H9 (cell line): Measurements from ENCODE around the gene APPBP2. TPM values are rescaled to one million over a fixed set of nuclear protein-coding genes. Genes with fewer than 3 reads are reported as not detected.

Source experiments
- DNase-seq: peaks from one replicate; pipeline ENCODE4 v3.0.0-alpha.2; 2017
- H2AFZ ChIP-seq: one replicate; pipeline ENCODE4 v1.6.1; 2013; ENCODE audit warnings: mild to moderate bottlenecking, low read length, control low read depth, moderate library complexity
- H2AK5ac ChIP-seq: 2 replicates; pipeline ENCODE4 v1.6.1; 2013; ENCODE audit warnings: low read length, control low read depth, mixed read lengths; ENCODE audit not compliant: insufficient read length
- H2BK120ac ChIP-seq: one replicate; pipeline ENCODE4 v1.6.1; 2013; ENCODE audit warnings: low read depth, mild to moderate bottlenecking, low read length, control low read depth, inconsistent platforms; ENCODE audit not compliant: poor library complexity, severe bottlenecking
- H2BK12ac ChIP-seq: 2 replicates; pipeline ENCODE4 v1.6.1; 2013; ENCODE audit warnings: low read length, control low read depth, mixed read lengths, low read depth; ENCODE audit not compliant: insufficient read length
- H2BK15ac ChIP-seq: 2 replicates; pipeline ENCODE4 v1.6.1; 2013; ENCODE audit warnings: low read depth, low read length, control low read depth
- H2BK20ac ChIP-seq: one replicate; pipeline ENCODE4 v1.6.1; 2013; ENCODE audit warnings: low read depth, mild to moderate bottlenecking, low read length, control low read depth, inconsistent platforms; ENCODE audit not compliant: poor library complexity, severe bottlenecking
- H2BK5ac ChIP-seq: 2 replicates; pipeline ENCODE4 v1.6.1; 2013; ENCODE audit warnings: low read length, control low read depth, mixed read lengths; ENCODE audit not compliant: insufficient read length
- H3K14ac ChIP-seq: 2 replicates; pipeline ENCODE4 v1.6.1; 2013; ENCODE audit warnings: low read length, control low read depth; ENCODE audit not compliant: insufficient read depth
- H3K18ac ChIP-seq: 2 replicates; pipeline ENCODE4 v1.6.1; 2013; ENCODE audit warnings: low read depth, mild to moderate bottlenecking, mixed read lengths, low read length, control low read depth; ENCODE audit not compliant: insufficient read length
- H3K23ac ChIP-seq: 2 replicates; pipeline ENCODE4 v1.6.1; 2013; ENCODE audit warnings: low read length, control low read depth, mixed read lengths, low read depth; ENCODE audit not compliant: insufficient read length
- H3K23me2 ChIP-seq: 2 replicates; pipeline ENCODE4 v1.6.1; 2013; ENCODE audit warnings: low read depth, mild to moderate bottlenecking, mixed read lengths, low read length, control low read depth; ENCODE audit not compliant: insufficient read length, poor library complexity, severe bottlenecking
- H3K27ac ChIP-seq: 2 replicates; pipeline ENCODE4 v1.5.1; 2013; ENCODE audit warnings: low read length, control low read depth, mixed read lengths, low read depth; ENCODE audit not compliant: insufficient read length
- H3K27me3 ChIP-seq: 2 replicates; pipeline ENCODE4 v1.6.1; 2013; ENCODE audit warnings: low read length, control low read depth, inconsistent platforms; ENCODE audit not compliant: insufficient read depth
- H3K4ac ChIP-seq: 2 replicates; pipeline ENCODE4 v1.6.1; 2013; ENCODE audit warnings: low read depth, mild to moderate bottlenecking, control low read depth, inconsistent platforms, low read length, moderate library complexity
- H3K4me1 ChIP-seq: 2 replicates; pipeline ENCODE4 v1.6.1; 2013; ENCODE audit warnings: low read length, control low read depth, inconsistent platforms; ENCODE audit not compliant: insufficient read depth
- H3K4me2 ChIP-seq: 2 replicates; pipeline ENCODE4 v1.6.1; 2013; ENCODE audit warnings: low read length, control low read depth, mixed read lengths; ENCODE audit not compliant: insufficient read length, insufficient read depth
- H3K56ac ChIP-seq: 2 replicates; pipeline ENCODE4 v1.6.1; 2013; ENCODE audit warnings: low read depth, mild to moderate bottlenecking, mixed read lengths, low read length, control low read depth; ENCODE audit not compliant: insufficient read length
- H3K79me1 ChIP-seq: 2 replicates; pipeline ENCODE4 v1.6.1; 2013; ENCODE audit warnings: low read depth, mild to moderate bottlenecking, moderate library complexity, low read length, control low read depth, inconsistent platforms; ENCODE audit not compliant: insufficient read depth, poor library complexity, severe bottlenecking
- H3K79me2 ChIP-seq: 2 replicates; pipeline ENCODE4 v1.6.1; 2013; ENCODE audit warnings: low read length, control low read depth, inconsistent platforms; ENCODE audit not compliant: insufficient read depth
- H3K9ac ChIP-seq: 2 replicates; pipeline ENCODE4 v1.6.1; 2013; ENCODE audit warnings: low read length, control low read depth, mixed read lengths; ENCODE audit not compliant: insufficient read length; ENCODE audit errors: extremely low read depth
- H3K9me3 ChIP-seq: one replicate; pipeline ENCODE4 v1.6.1; 2013; ENCODE audit warnings: low read depth, low read length, inconsistent platforms; ENCODE audit not compliant: control insufficient read depth
- H3T11ph ChIP-seq: one replicate; pipeline ENCODE4 v1.6.1; 2013; ENCODE audit warnings: mild to moderate bottlenecking, low read length, control low read depth, inconsistent platforms
- H4K20me1 ChIP-seq: one replicate; pipeline ENCODE4 v1.6.1; 2013; ENCODE audit not compliant: control insufficient read depth, insufficient read length, insufficient read depth
- H4K5ac ChIP-seq: 2 replicates; pipeline ENCODE4 v1.6.1; 2013; ENCODE audit warnings: low read depth, mild to moderate bottlenecking, mixed read lengths, low read length, control low read depth; ENCODE audit not compliant: insufficient read length
- H4K8ac ChIP-seq: replicated peaks from 2 replicates; pipeline ENCODE4 v1.6.1; 2013; ENCODE audit warnings: low read length, control low read depth, mixed read lengths, low read depth; ENCODE audit not compliant: insufficient read length
- H4K91ac ChIP-seq: 2 replicates; pipeline ENCODE4 v1.6.1; 2013; ENCODE audit warnings: low read depth, mild to moderate bottlenecking, moderate library complexity, mixed read lengths, low read length, control low read depth; ENCODE audit not compliant: insufficient read length
- H3K27ac Mint-ChIP-seq, 3 experiments: 2 replicates in 2 of 3; 3 replicates in 1 of 3; pipeline ENCODE4 v1.8.0; 2020 to 2021; ENCODE audit warnings: mixed read lengths in 3 of 3, mild to moderate bottlenecking in 1 of 3, moderate library complexity in 1 of 3
- H3K27me3 Mint-ChIP-seq: 2 replicates; pipeline ENCODE4 v1.8.0; 2021; ENCODE audit warnings: low read depth, mild to moderate bottlenecking, moderate library complexity, mixed read lengths
- H3K36me3 Mint-ChIP-seq, 3 experiments: 2 replicates in 2 of 3; 3 replicates in 1 of 3; pipeline ENCODE4 v1.8.0; 2020 to 2021; ENCODE audit warnings: low read depth in 3 of 3, mixed read lengths in 3 of 3; ENCODE audit not compliant: insufficient read depth in 1 of 3
- H3K4me1 Mint-ChIP-seq, 2 experiments: 2 replicates each; pipeline ENCODE4 v1.8.0; 2020; ENCODE audit warnings: mixed read lengths in 2 of 2
- H3K4me3 Mint-ChIP-seq, 2 experiments: 2 replicates in 1 of 2; 3 replicates in 1 of 2; pipeline ENCODE4 v1.8.0; 2020 to 2021; ENCODE audit warnings: mild to moderate bottlenecking in 2 of 2, mixed read lengths in 2 of 2, moderate library complexity in 1 of 2
- H3K9me3 Mint-ChIP-seq, 2 experiments: 2 replicates in 1 of 2; 3 replicates in 1 of 2; pipeline ENCODE4 v1.8.0; 2020; ENCODE audit warnings: mild to moderate bottlenecking in 2 of 2, mixed read lengths in 2 of 2, moderate library complexity in 1 of 2
- WGBS: extraction: QIAGEN DNeasy Blood & Tissue Kit; methylation state at CpG from one replicate; pipeline ENCODE4 v1.1.7; 2013; ENCODE audit warnings: missing lambda C conversion rate, low lambda C conversion rate, mixed read lengths; ENCODE audit not compliant: insufficient read length; ENCODE audit errors: extremely low coverage; 5-methylcytosine and 5-hydroxymethylcytosine counted together
- total RNA-seq: library from RNA; stranded (reverse); gene quantifications from 2 replicates; pipeline ENCODE4 v1.2.1, GENCODE V29; 2021
- TF ChIP-seq, protein P1 (sequence below): fragments of 200-600 bp; sonication (generic); conservative IDR thresholded peaks from 3 replicates; pipeline ENCODE4 v1.8.0; 2021; ENCODE audit warnings: antibody characterized with exemption, mild to moderate bottlenecking

APPBP2 gene
- total RNA-seq, 1 experiment from 2014 or later: 17.0 TPM

- TF ChIP-seq, protein P1, sequence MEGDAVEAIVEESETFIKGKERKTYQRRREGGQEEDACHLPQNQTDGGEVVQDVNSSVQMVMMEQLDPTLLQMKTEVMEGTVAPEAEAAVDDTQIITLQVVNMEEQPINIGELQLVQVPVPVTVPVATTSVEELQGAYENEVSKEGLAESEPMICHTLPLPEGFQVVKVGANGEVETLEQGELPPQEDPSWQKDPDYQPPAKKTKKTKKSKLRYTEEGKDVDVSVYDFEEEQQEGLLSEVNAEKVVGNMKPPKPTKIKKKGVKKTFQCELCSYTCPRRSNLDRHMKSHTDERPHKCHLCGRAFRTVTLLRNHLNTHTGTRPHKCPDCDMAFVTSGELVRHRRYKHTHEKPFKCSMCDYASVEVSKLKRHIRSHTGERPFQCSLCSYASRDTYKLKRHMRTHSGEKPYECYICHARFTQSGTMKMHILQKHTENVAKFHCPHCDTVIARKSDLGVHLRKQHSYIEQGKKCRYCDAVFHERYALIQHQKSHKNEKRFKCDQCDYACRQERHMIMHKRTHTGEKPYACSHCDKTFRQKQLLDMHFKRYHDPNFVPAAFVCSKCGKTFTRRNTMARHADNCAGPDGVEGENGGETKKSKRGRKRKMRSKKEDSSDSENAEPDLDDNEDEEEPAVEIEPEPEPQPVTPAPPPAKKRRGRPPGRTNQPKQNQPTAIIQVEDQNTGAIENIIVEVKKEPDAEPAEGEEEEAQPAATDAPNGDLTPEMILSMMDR: no peak
- Mint-ChIP-seq H3K27me3 (peaks cover 2% of the 10 kb centered on the region; the same call in 1 of the 2 replicates), H3K36me3 (no peaks in the 10 kb centered on the region), H3K4me1 (no peaks in the 10 kb centered on the region), H3K9me3 (no peaks in the 10 kb centered on the region), H3K4me3 (no peak overlapping the region), H3K27ac (no peak overlapping the region)
- Histone ChIP-seq H3K18ac (no peak overlapping the region), H3K23me2 (no peaks in the 10 kb centered on the region), H2AFZ (no peak overlapping the region), H3K4ac (no peak overlapping the region), H2AK5ac (no peak overlapping the region), H3K23ac (no peak overlapping the region), H2BK120ac (no peak overlapping the region), H4K91ac (no peak overlapping the region), H2BK20ac (no peak overlapping the region), H2BK5ac (no peak overlapping the region), H4K20me1 (no peaks in the 10 kb centered on the region), H3K9me3 (no peaks in the 10 kb centered on the region), H3K27ac (no peak overlapping the region), H4K8ac (no peak overlapping the region), H3K9ac (no peak overlapping the region), H4K5ac (no peak overlapping the region), H3K14ac (no peak overlapping the region), H3K56ac (no peak overlapping the region), H3K4me2 (no peak overlapping the region), H3T11ph (no peak overlapping the region), H3K79me1 (no peaks in the 10 kb centered on the region), H3K27me3 (no peaks in the 10 kb centered on the region), H3K4me1 (no peaks in the 10 kb centered on the region), H2BK15ac (no peak overlapping the region), H2BK12ac (no peak overlapping the region), H3K79me2 (no peaks in the 10 kb centered on the region)
- WGBS: no CpG with 5 or more reads among the region's 6 CpGs
- no peak for DNase-seq
Observed at GRCh38 chr17:60565233-60565632, 39.2 kb upstream of the APPBP2 start.
